Panc1 (cell line): ENCODE measurements around the gene SNX10. TPM values are rescaled to one million over a fixed set of nuclear protein-coding genes. Genes with fewer than 3 reads are reported as not detected.

Source experiments
- ATAC-seq: fragments of 200-7000 bp; cut with Tn5 transposase; 2 replicates; pipeline ENCODE4 v1.9.1; 2020; ENCODE audit warnings: mild to moderate bottlenecking, moderate library complexity
- BruUV-seq: library from RNA; stranded (reverse); fragments of 400-500 nt; replicated peaks from 2 replicates; lab custom pipeline; 2021; lab: Mats Ljungman, UMichigan
- CTCF ChIA-PET: fragments of 300-600 bp; sonication (Branson Sonifier 250); formaldehyde crosslinking; loops from one replicate; lab custom pipeline; 2022; ENCODE audit warnings: antibody characterized with exemption; lab: Charles Lee
- POLR2A ChIA-PET: fragments of 300-600 bp; sonication (Branson Sonifier 250); formaldehyde crosslinking; loops from one replicate; lab custom pipeline; 2022; ENCODE audit warnings: antibody characterized with exemption; lab: Charles Lee
- DNase-seq: peaks from one replicate; pipeline ENCODE4 v3.0.0-alpha.2; 2010; ENCODE audit warnings: low read depth, low spot score
- H3K27ac ChIP-seq: 2 replicates; pipeline ENCODE4 v1.5.1; 2011; ENCODE audit warnings: mild to moderate bottlenecking, low read length, inconsistent platforms
- H3K27me3 ChIP-seq: fragments of 200-500 bp; sonication (Bioruptor generic); 2 replicates; pipeline ENCODE4 v1.6.0; 2014; ENCODE audit warnings: low read length, inconsistent platforms; ENCODE audit not compliant: control insufficient read depth, insufficient read depth
- H3K36me3 ChIP-seq: fragments of 200-500 bp; sonication (Bioruptor generic); 2 replicates; pipeline ENCODE4 v1.5.1; 2014; ENCODE audit warnings: inconsistent platforms, mild to moderate bottlenecking, low read length, moderate library complexity; ENCODE audit not compliant: control insufficient read depth, insufficient read depth
- H3K4me1 ChIP-seq: 2 replicates; pipeline ENCODE4 v1.5.1; 2011; ENCODE audit warnings: inconsistent platforms, mild to moderate bottlenecking, low read length, moderate library complexity; ENCODE audit not compliant: control insufficient read depth, insufficient read depth
- H3K4me3 ChIP-seq, 2 experiments: 2 replicates each; pipeline ENCODE4 v1.5.1; 2011 to 2012; ENCODE audit warnings: low read depth in 2 of 2, low read length in 2 of 2, mild to moderate bottlenecking in 2 of 2, inconsistent platforms in 1 of 2, moderate library complexity in 1 of 2
- H3K9me3 ChIP-seq: fragments of 200-500 bp; sonication (Bioruptor generic); 2 replicates; pipeline ENCODE4 v1.5.1; 2014; ENCODE audit warnings: low read depth, mild to moderate bottlenecking, inconsistent platforms, low read length, moderate library complexity; ENCODE audit not compliant: control insufficient read depth, insufficient read depth
- CTCF ChIP-seq: fragments of 450-650 bp; IDR thresholded peaks from 2 replicates; pipeline ENCODE4 v1.5.1; 2017; ENCODE audit warnings: mild to moderate bottlenecking
- POLR2AphosphoS5 ChIP-seq: IDR thresholded peaks from 2 replicates; pipeline ENCODE4 v1.6.1; 2012; ENCODE audit warnings: mild to moderate bottlenecking, low read depth, low read length, moderate library complexity
- REST ChIP-seq, 2 experiments: IDR thresholded peaks; 2 replicates each; pipeline ENCODE4 v1.6.1; 2011 to 2012; ENCODE audit warnings: low read depth in 2 of 2, control low read depth in 1 of 2, low read length in 1 of 2, mild to moderate bottlenecking in 1 of 2, moderate library complexity in 1 of 2; ENCODE audit not compliant: insufficient read depth in 1 of 2
- SIN3A ChIP-seq: IDR thresholded peaks from 2 replicates; pipeline ENCODE4 v1.6.1; 2012; ENCODE audit warnings: low read depth, mild to moderate bottlenecking, low read length, moderate library complexity, borderline replicate concordance; ENCODE audit not compliant: insufficient read depth
- TCF7L2 ChIP-seq: IDR thresholded peaks from 2 replicates; pipeline ENCODE4 v1.6.1; 2011; ENCODE audit warnings: mild to moderate bottlenecking, low read depth, low read length, inconsistent platforms
- in situ Hi-C: cut with HindIII; loops from 2 replicates; pipeline ENCODE4 v1.10.0; 2016; ENCODE audit warnings: low sequenced_read_pairs, low pct_unique_long_range_greater_than_20kb
- intact Hi-C: fragments of 100-400 bp; cut with micrococcal nuclease; formaldehyde crosslinking; loops from one replicate; pipeline ENCODE4 v1.10.0; 2022; ENCODE audit not compliant: unreplicated experiment
- total RNA-seq: library from RNA; stranded (reverse); gene quantifications from one replicate; pipeline ENCODE4 v1.2.1, GENCODE V29; 2021; ENCODE audit not compliant: unreplicated experiment

The SNX10 gene
- total RNA-seq, 1 experiment from 2014 or later = 21.8 TPM

- in situ Hi-C loops = no loop called here
- no peaks in the 10 kb centered on the region for H3K36me3 ChIP-seq
- H3K9me3 ChIP-seq = no peaks in the 10 kb centered on the region
- no peak overlapping the region for H3K27ac ChIP-seq
- ChIA-PET POLR2A (no interaction called here), CTCF (interaction anchor here (0.5 to 0.8 kb wide), 2 partner anchors 183 to 299 kb away, joined by 3 to 4 read pairs; no protein-coding TSS in a partner anchor)
- no peak overlapping the region for H3K4me3 ChIP-seq
- ATAC-seq = no peak
- H3K4me1 ChIP-seq = no peaks in the 10 kb centered on the region
- TF ChIP-seq TCF7L2 = no peak
- no peak for TF ChIP-seq REST (IDR thresholded peaks at IDR 0.05; ENCODE audit: insufficient read depth in 1 of 2, low read depth in 2 of 2, low read length in 1 of 2)
- TF ChIP-seq CTCF = no peak
- TF ChIP-seq SIN3A = no peak
- no peak for TF ChIP-seq POLR2AphosphoS5
- intact Hi-C loops = no loop called here
- no peak for DNase-seq
- BruUV-seq = no TSS peak
- peaks cover 4% of the 10 kb centered on the region; the same call in 1 of the 2 replicates for H3K27me3 ChIP-seq
These were observed 112.7 kb downstream of the SNX10 start for GRCh38 chr7:26404189-26404996.

GRCh38 chr7:26406433-26406832 is 114.8 kb downstream of the SNX10 start:
- in situ Hi-C loops (no loop called here), intact Hi-C loops (no loop called here)
- ChIA-PET CTCF (no interaction called here), POLR2A (interaction anchor here (0.6 kb wide), 1 partner anchor 9 kb away, joined by 3 read pairs; no protein-coding TSS in a partner anchor)
- Histone ChIP-seq H3K27ac (no peak overlapping the region), H3K36me3 (no peaks in the 10 kb centered on the region), H3K27me3 (peaks cover 4% of the 10 kb centered on the region; the same call in 1 of the 2 replicates), H3K4me1 (no peaks in the 10 kb centered on the region), H3K9me3 (no peaks in the 10 kb centered on the region), H3K4me3 (no peak overlapping the region)
- DNase-seq = no peak
- TF ChIP-seq SIN3A = no peak
- no peak for TF ChIP-seq POLR2AphosphoS5
- no peak for TF ChIP-seq CTCF
- TF ChIP-seq REST (IDR thresholded peaks at IDR 0.05; ENCODE audit: insufficient read depth in 1 of 2, low read depth in 2 of 2, low read length in 1 of 2) = no peak
- TF ChIP-seq TCF7L2 = no peak
- no TSS peak for BruUV-seq
- ATAC-seq = no peak
